ENCODE data around the gene CITED4.

- TF ChIP-seq, protein P1, sequence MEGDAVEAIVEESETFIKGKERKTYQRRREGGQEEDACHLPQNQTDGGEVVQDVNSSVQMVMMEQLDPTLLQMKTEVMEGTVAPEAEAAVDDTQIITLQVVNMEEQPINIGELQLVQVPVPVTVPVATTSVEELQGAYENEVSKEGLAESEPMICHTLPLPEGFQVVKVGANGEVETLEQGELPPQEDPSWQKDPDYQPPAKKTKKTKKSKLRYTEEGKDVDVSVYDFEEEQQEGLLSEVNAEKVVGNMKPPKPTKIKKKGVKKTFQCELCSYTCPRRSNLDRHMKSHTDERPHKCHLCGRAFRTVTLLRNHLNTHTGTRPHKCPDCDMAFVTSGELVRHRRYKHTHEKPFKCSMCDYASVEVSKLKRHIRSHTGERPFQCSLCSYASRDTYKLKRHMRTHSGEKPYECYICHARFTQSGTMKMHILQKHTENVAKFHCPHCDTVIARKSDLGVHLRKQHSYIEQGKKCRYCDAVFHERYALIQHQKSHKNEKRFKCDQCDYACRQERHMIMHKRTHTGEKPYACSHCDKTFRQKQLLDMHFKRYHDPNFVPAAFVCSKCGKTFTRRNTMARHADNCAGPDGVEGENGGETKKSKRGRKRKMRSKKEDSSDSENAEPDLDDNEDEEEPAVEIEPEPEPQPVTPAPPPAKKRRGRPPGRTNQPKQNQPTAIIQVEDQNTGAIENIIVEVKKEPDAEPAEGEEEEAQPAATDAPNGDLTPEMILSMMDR (IDR thresholded peaks at IDR 0.05; ENCODE audit: borderline replicate concordance, extremely low read depth, low read length, poor library complexity, severe bottlenecking): no peak
- TF ChIP-seq EZH2 (IDR thresholded peaks at IDR 0.05; ENCODE audit: borderline replicate concordance, low read depth, low read length, severe bottlenecking): no peak
Observed at GRCh38 chr1:40837601-40838000, 24.6 kb downstream of the CITED4 start.

Measured in DND-41 (cell line).